GM20431 (cell line): Measurements from ENCODE around the gene PSMC1.

ENCODE experiments used
- in situ Hi-C: fragments of 300-500 bp; cut with MseI, MboI; formaldehyde crosslinking; loops from one replicate; pipeline ENCODE4 v1.15.0; 2020; ENCODE audit warnings: low sequenced_read_pairs; ENCODE audit not compliant: unreplicated experiment

The PSMC1 gene

DNA sequence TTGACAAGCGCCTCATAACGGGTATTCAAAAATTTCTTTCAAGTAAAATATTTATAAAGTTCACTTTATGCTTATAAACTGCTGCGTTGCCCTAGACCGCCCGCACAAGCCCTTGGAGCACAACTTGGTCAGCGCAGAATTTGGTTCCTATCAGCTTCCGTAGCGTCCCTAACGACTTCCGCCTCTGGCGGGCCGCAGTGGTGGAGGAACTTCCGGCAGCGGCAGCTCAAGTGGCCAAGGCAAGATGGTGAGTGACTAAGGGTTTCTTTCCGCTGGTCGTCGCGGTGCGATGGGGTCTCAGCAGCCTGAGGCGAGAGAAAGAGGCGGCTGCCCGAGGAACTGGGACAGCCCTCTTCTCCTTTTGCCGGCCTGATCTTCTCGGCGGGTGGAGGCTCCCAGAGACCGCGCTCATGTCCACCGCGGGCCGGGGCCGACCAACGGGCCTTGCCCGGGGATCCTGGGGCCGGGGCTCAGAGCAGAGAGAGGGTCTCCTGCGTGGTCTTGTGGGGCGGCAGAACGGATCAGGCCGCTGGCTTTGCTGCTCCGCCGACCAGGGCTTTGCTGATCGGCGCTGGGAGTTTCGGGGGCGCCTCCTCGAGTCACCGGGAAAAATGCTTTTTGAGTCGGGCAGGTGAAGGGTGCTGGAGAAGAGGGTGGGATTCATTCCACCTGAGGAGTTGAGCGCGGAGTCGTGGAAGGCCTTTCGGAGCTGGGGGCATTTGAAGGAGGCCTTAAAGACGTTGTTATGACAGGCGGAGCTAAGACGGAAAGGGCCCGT lies at the start of gene PSMC1:
Gene PSMC1, plus strand, starts transcription at position 200 of the 778 bp plus-strand sequence. Its CDS starts 45 bp downstream, at position 245.
- in situ Hi-C loops = no loop called here

DNA sequence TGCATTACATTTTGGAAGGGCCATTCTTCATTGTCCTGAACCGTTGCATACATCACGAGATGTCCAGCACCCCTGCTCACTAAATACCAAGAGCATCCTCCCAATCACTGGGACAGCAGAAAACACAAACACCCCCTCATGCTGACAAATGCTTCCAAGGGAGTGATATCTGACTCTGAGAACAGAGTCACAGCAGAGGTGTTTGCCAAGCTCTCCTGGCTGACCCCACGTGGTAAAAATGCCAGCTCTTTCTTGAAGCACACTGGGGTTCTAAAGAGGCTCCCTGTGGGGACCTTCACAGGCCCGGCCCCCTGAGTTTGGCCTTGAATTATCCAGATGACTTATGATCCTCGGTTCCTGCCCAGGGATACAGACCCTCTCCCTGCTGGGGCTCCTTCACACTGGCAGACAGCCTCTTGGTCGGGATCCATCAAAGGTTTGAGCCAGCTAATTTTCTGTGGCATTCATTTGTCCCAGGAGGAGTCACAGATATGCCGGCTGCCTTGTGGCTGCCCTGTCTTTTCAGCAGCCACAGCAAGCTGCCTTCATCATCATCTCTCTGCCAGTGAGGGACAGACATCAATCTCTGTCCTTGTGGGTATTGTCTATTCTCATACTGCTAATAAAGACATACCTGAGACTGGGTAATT lies 43.1 kb upstream of the PSMC1 start:
- in situ Hi-C loops = no loop called here

GRCh38 chr14:90228478-90228877 lies 27.9 kb upstream of the PSMC1 start:
- in situ Hi-C loops = loop anchor here (25.0 kb wide), 1 partner anchor 291 kb away; no protein-coding TSS in a partner anchor

- in situ Hi-C loops = loop anchor here (25.0 kb wide), 1 partner anchor 293 kb away; no protein-coding TSS in a partner anchor
These were observed 26.4 kb upstream of the PSMC1 start for GRCh38 chr14:90229942-90230341.

DNA sequence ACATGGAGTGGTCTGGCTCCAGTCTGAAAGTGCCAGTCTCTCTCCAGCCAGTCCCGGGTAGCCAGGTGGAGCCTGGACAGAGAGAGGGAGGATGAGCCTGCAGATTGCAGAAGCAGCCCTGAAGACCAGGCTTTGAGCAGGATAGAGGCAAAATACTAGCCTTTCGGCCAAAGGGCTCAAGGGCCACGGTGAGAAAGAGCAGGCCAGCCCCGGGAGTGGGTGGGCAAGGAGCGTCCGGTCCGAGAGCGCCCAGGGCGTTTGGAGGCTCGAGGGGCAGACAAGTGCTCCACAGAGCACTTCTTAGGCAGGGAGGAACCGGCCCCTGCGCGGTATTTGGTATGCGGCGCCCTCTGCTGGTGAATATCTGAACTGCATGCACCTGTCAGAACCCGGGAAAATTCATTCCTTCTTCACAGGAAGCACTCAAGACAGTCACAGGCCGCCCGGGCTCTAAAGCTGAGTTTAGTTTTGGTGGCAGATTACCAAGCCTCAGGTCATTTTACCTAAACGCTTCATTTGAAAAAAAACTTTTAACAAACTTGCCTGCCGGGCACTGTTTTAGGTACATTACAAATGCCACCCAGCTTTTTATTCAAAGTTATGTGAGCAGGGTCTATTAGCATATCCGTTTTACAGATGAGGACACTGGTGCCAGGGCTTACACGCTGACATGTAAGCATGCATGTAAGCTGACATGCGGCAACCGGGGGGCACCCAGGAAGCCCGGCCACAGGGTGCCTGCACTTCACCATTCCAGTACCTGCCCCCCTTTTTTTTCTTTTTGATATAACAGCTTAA lies 21.0 kb upstream of the PSMC1 start:
- in situ Hi-C loops = loop anchor here (25.0 kb wide), 1 partner anchor 298 kb away; no protein-coding TSS in a partner anchor

DNA sequence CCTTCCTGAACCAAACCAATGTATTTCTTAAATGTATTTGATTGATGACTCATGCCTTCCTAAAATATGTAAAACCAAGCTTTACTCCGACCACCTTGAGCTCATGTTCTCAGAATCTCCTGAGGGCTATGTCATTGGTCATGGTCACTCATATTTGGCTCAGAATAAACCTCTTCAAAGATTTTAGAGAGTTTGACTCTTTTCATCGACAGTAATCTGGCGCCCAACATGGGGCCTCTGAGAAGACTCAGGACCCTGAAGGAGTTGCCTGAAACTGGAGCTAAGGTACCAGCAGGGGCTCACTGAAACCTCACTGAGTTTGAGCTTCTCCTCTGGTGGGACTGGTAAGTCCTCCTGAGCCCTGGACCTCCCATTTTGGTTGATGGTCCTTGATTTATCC lies 17.2 kb upstream of the PSMC1 start:
- in situ Hi-C loops = loop anchor here (25.0 kb wide), 1 partner anchor 302 kb away; no protein-coding TSS in a partner anchor

- in situ Hi-C loops = loop anchor here (25.0 kb wide), 1 partner anchor 305 kb away; no protein-coding TSS in a partner anchor
These were observed 13.9 kb upstream of the PSMC1 start for GRCh38 chr14:90242444-90242843.

GRCh38 chr14:90246936-90247335 lies 9.4 kb upstream of the PSMC1 start:
- in situ Hi-C loops = loop anchor here (25.0 kb wide), 1 partner anchor 310 kb away; no protein-coding TSS in a partner anchor

GRCh38 chr14:90247441-90247840 lies 8.9 kb upstream of the PSMC1 start:
- in situ Hi-C loops = loop anchor here (25.0 kb wide), 1 partner anchor 310 kb away; no protein-coding TSS in a partner anchor

GRCh38 chr14:90248594-90248993 lies 7.8 kb upstream of the PSMC1 start:
- in situ Hi-C loops = loop anchor here (25.0 kb wide), 1 partner anchor 311 kb away; no protein-coding TSS in a partner anchor

DNA sequence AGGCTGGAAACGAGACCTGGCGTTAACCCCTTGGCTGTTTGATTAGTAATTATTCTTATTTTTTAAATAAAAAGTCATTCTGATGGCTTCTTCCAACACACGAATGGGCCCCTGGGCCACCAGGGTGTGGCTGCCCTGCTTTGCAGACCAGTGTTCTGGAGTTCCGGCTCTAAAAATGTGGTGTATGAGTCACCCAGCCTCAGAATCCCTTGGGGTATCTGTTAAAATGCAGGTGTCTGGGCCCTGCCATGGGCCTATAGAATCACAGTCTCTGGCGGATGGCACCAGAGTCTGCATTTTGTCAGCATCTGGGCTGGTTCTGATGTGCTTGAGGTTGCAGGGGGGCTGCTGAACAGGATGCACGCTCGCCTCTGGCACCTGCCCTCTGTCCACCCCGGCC lies 2.5 kb upstream of the PSMC1 start:
- in situ Hi-C loops = no loop called here

- in situ Hi-C loops = no loop called here
These were observed 482 bp upstream of the PSMC1 start for GRCh38 chr14:90255871-90256270.

- in situ Hi-C loops = no loop called here
These were observed 7.5 kb downstream of the PSMC1 start for GRCh38 chr14:90263748-90264449.

GRCh38 chr14:90266441-90267154 lies 10.2 kb downstream of the PSMC1 start:
- in situ Hi-C loops = no loop called here

DNA sequence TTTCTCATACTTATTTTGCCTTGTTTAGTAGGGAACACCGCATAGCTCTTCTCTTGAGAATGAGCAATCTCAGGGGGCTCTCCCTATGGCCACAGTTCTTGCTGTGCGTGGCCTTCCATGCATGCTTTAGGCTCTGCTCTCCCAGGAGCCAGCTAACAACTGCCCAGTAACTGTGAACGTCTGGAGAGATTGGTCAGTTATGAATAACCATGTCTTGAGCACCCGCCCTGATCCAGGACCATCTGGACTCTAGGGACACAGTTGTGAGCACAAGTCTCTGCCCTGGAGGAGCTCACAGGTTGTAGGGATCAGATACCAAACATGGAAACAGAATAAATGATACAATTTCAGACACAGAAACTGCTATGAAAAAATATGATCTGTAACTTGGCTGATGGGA lies 12.1 kb downstream of the PSMC1 start:
- in situ Hi-C loops = no loop called here

DNA sequence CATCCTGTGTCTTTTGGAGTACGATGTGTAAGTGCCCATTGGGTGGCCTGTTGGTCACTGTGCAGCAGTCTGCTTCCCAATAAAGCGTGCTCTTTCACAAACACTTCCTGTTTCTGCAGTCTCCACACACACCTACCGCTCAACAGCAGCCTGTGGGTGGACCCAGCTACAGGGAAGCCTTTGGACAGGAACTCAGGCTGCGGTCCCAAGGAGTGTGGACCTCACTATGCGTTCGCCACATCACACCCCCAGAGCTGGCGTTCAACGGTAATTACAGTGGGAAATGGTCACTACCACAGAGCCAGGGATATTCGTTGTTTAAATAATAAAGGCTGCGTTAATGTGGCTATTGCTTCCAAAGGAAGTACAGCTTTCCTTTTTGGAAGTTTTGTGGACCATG lies 16.2 kb downstream of the PSMC1 start:
- in situ Hi-C loops = no loop called here

DNA sequence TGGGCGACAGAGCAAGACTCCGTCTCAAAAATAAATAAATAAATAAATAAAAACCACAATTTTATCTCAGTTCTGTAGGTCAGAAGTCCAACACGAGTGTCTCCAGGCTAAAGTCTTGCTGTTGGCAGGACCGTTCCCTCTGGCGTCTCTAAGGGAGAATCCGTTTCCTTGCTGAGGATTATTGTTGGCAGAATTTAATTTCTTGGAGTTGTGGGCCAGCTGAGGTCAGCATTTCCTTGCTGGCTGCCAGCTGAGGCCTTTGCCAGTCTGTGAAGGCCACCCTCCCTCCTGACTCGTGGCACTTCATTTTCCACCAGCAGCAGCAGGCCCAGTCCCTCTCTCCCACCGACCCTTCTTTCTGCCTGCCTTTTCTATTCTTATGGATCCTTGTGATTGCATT lies 17.2 kb downstream of the PSMC1 start:
- in situ Hi-C loops = no loop called here

- in situ Hi-C loops = no loop called here
These were observed 17.7 kb downstream of the PSMC1 start for GRCh38 chr14:90274019-90274418.

DNA sequence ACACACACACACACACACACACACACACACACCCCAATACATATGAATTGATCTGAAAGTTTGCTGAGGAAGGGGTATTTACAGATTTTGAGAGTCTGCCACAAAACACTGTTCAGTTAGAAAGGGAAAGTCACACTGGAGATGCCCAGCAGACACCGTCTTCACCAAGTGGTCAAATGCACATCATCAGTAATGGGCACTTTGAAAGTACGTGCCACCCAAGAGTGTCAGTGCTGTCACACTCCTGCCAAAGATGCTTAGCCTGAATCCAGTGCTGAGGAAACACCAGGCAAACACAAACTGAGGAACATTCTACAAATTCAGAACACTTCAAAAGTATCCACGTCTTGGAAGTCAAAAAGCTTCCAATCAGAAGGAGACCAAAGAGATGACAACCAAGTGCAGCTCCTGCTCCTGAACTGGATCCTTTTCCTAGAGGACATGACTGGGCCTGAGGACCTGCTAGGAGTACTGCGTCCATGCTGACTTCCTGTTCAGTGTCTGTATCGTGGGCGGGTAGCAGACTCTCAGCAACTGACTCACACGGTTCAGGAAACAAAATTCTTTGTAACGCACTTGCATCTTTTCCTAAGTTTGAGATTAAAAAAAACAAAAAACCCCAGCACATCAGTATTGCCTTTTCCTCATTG lies 18.6 kb downstream of the PSMC1 start:
- in situ Hi-C loops = no loop called here
